Hematopoietic multipotent progenitor cell treated with erythropoietin and hydrocortisone succinate and interleukin-3 and kit ligand, for 6 days (in vitro differentiated cells): ENCODE results near the gene ZP1.

Experiments
- DNase-seq: peaks from one replicate; pipeline ENCODE4 v3.0.0-alpha.2; 2015

The ZP1 gene

GRCh38 chr11:60910711-60911380, 43.5 kb downstream of the ZP1 start:
- DNase-seq, result peak; percentile 32

- no peak for DNase-seq
Observed at GRCh38 chr11:60912223-60912850, 45.0 kb downstream of the ZP1 start.

GRCh38 chr11:60912851-60913528, 45.6 kb downstream of the ZP1 start:
- DNase-seq, result no peak

GRCh38 chr11:60913793-60914632, 46.7 kb downstream of the ZP1 start, which contains the start of gene TMEM109:
Gene TMEM109 (plus strand): TSS chr11:60914158. CDS start chr11:60919694, 5,536 bp downstream.
- DNase-seq, result peak; percentile 97

GRCh38 chr11:60914633-60915247, 47.4 kb downstream of the ZP1 start:
- DNase-seq, result peak; percentile 64

- peak; percentile 82 for DNase-seq
Observed at GRCh38 chr11:60915248-60915914, 48.0 kb downstream of the ZP1 start.

GRCh38 chr11:60916669-60917206, 49.4 kb downstream of the ZP1 start:
- no peak for DNase-seq

- DNase-seq, result no peak
Observed at GRCh38 chr11:60917267-60917666, 49.9 kb downstream of the ZP1 start.

- DNase-seq, result peak; percentile 63
Observed at GRCh38 chr11:60918251-60918938, 51.1 kb downstream of the ZP1 start.

GRCh38 chr11:60918939-60919265, 51.6 kb downstream of the ZP1 start:
- no peak for DNase-seq

GRCh38 chr11:60919320-60919719, 52.0 kb downstream of the ZP1 start:
- no peak for DNase-seq

- DNase-seq, result no peak
Observed at GRCh38 chr11:60919956-60920355, 52.6 kb downstream of the ZP1 start.

- no peak for DNase-seq
Observed at GRCh38 chr11:60921259-60921658, 53.9 kb downstream of the ZP1 start.

- DNase-seq, result no peak
Observed at GRCh38 chr11:60921777-60922335, 54.5 kb downstream of the ZP1 start.

GRCh38 chr11:60922906-60923305, 55.6 kb downstream of the ZP1 start:
- DNase-seq, result no peak

GRCh38 chr11:60923326-60923725, 56.0 kb downstream of the ZP1 start:
- no peak for DNase-seq

- DNase-seq, result no peak
Observed at GRCh38 chr11:60923800-60924109, 56.4 kb downstream of the ZP1 start.

- DNase-seq, result peak; percentile 32
Observed at GRCh38 chr11:60924110-60924905, 57.0 kb downstream of the ZP1 start, which contains the start of gene TMEM132A. Gene TMEM132A (plus strand): TSS chr11:60924460. CDS start chr11:60924634, 174 bp downstream.
